Sigmoid colon (tissue), 7 donors: ENCODE measurements around the gene ASCL2. TPM values are rescaled to one million over a fixed set of nuclear protein-coding genes. Genes with fewer than 3 reads are reported as not detected.

Source experiments
- DNase-seq: peaks from one replicate; pipeline ENCODE4 v3.0.0-alpha.2; 2019
- H3K27ac ChIP-seq, 4 donors: fragments of 200-600 bp; sonication (generic); one replicate each; pipeline ENCODE4 v1.5.1; 2016 to 2019; ENCODE audit warnings: mild to moderate bottlenecking in 1 of 4
- H3K27me3 ChIP-seq, 3 donors: fragments of 200-600 bp; sonication (generic); one replicate each; pipeline ENCODE4 v1.5.1; 2019; ENCODE audit warnings: mild to moderate bottlenecking in 1 of 3
- H3K36me3 ChIP-seq, 4 donors: fragments of 200-600 bp; sonication (generic); one replicate each; pipeline ENCODE4 v1.5.1; 2016 to 2019
- H3K4me1 ChIP-seq, 4 donors: fragments of 200-600 bp; sonication (generic); one replicate each; pipeline ENCODE4 v1.5.1; 2017 to 2019
- H3K4me3 ChIP-seq, 4 donors: fragments of 200-600 bp; sonication (generic); one replicate each; pipeline ENCODE4 v1.5.1; 2017 to 2019; ENCODE audit warnings: mild to moderate bottlenecking in 2 of 4, moderate library complexity in 1 of 4
- H3K9me3 ChIP-seq, 4 donors: fragments of 200-600 bp in 3 of 4; sonication (generic) in 3 of 4; one replicate each; pipeline versions ENCODE4 v1.5.1 to v1.6.1; 2013 to 2019
- CTCF ChIP-seq, 4 experiments: fragments of 450-650 bp in 3 of 4; fragments of 200-600 bp in 1 of 4; IDR thresholded peaks; one replicate each; pipeline ENCODE4 v1.5.1; 2016 to 2019; ENCODE audit warnings: antibody characterized with exemption in 4 of 4, mild to moderate bottlenecking in 3 of 4, moderate library complexity in 2 of 4
- EP300 ChIP-seq, 4 donors: sonication (generic); formaldehyde crosslinking; IDR thresholded peaks; one replicate each; pipeline ENCODE4 v1.6.1; 2017; ENCODE audit warnings: antibody characterized with exemption in 4 of 4
- POLR2A ChIP-seq, 2 donors: fragments of 450-650 bp; IDR thresholded peaks; one replicate each; pipeline ENCODE4 v1.6.1; 2016; ENCODE audit warnings: antibody characterized with exemption in 2 of 2, mild to moderate bottlenecking in 2 of 2, moderate library complexity in 2 of 2
- POLR2AphosphoS5 ChIP-seq, 4 donors: sonication (generic); formaldehyde crosslinking; IDR thresholded peaks; one replicate each; pipeline ENCODE4 v1.6.1; 2017; ENCODE audit warnings: antibody characterized with exemption in 4 of 4
- WGBS, 2 donors: extraction: QIAGEN DNeasy Blood & Tissue Kit; methylation state at CpG; one replicate each; pipeline ENCODE4 v1.1.7; 2013; 5-methylcytosine and 5-hydroxymethylcytosine counted together
- intact Hi-C: fragments of 100-400 bp; cut with DNase I; formaldehyde crosslinking; loops from one replicate; pipeline ENCODE4 v1.15.1; 2023
- polyA plus RNA-seq, 3 donors: library from polyadenylated mRNA; stranded (reverse); fragments of 200-250 nt; gene quantifications; one replicate each; pipeline ENCODE4 v1.2.3, GENCODE V29; 2013
- total RNA-seq, 4 donors: library from RNA; depleted of rRNA; stranded (reverse); fragments of >200 nt; gene quantifications; one replicate each; pipeline ENCODE4 v1.1.0, GENCODE V29; 2016
- donor health status: healthy with polysubstance abuse.
- donor health status: Bipolar disorder and iron deficiency.
- donor health status: healthy.

ASCL2 gene
- total and polyA plus RNA-seq, 7 donors: 0.28 to 4.8 (median 1.2) TPM; not detected in 2

- Histone ChIP-seq H3K9me3 (no peaks in the 10 kb centered on the region), H3K4me1 (no peaks in the 10 kb centered on the region), H3K27ac (no peak overlapping the region), H3K36me3 (no peaks in the 10 kb centered on the region), H3K4me3 (no peak overlapping the region), H3K27me3 (no peaks in the 10 kb centered on the region)
- DNase-seq: peak; percentile 34
- intact Hi-C loops: no loop called here
- TF ChIP-seq CTCF (IDR thresholded peaks at IDR 0.05) (no peak), POLR2AphosphoS5 (IDR thresholded peaks at IDR 0.05) (no peak), POLR2A (IDR thresholded peaks at IDR 0.05) (no peak), EP300 (IDR thresholded peaks at IDR 0.05) (no peak)
- WGBS, 2 donors: 89 to 91% methylated on average over 14 of the region's 14 CpGs
These were observed 34.6 kb downstream of the ASCL2 start for GRCh38 chr11:2235588-2236326.

GRCh38 chr11:2234963-2235362 lies 35.4 kb downstream of the ASCL2 start:
- no peak overlapping the region for H3K27ac ChIP-seq
- intact Hi-C loops: no loop called here
- no peaks in the 10 kb centered on the region for H3K36me3 ChIP-seq
- 74 to 86% methylated on average over 10 of the region's 10 CpGs for WGBS, 2 donors
- peaks cover 0 to 4% (median 1%) of the 10 kb centered on the region in 4 donors for H3K9me3 ChIP-seq
- peak; percentile 46 for DNase-seq
- TF ChIP-seq POLR2A (IDR thresholded peaks at IDR 0.05): no peak
- TF ChIP-seq POLR2AphosphoS5 (IDR thresholded peaks at IDR 0.05): no peak
- no peak for TF ChIP-seq CTCF (IDR thresholded peaks at IDR 0.05)
- TF ChIP-seq EP300 (IDR thresholded peaks at IDR 0.05): no peak
- no peaks in the 10 kb centered on the region for H3K27me3 ChIP-seq
- no peaks in the 10 kb centered on the region for H3K4me1 ChIP-seq
- no peak overlapping the region for H3K4me3 ChIP-seq

- intact Hi-C loops: no loop called here
These were observed 36.5 kb downstream of the ASCL2 start for GRCh38 chr11:2233693-2234455.

GRCh38 chr11:2229713-2230297 lies 40.6 kb downstream of the ASCL2 start:
- Histone ChIP-seq H3K9me3 (peaks cover 0 to 8% (median 3%) of the 10 kb centered on the region in 4 donors), H3K27ac (no peak overlapping the region), H3K4me1 (no peaks in the 10 kb centered on the region), H3K36me3 (no peaks in the 10 kb centered on the region), H3K27me3 (no peaks in the 10 kb centered on the region), H3K4me3 (no peak overlapping the region)
- intact Hi-C loops: no loop called here
- DNase-seq: no peak
- TF ChIP-seq POLR2A (IDR thresholded peaks at IDR 0.05) (no peak), POLR2AphosphoS5 (IDR thresholded peaks at IDR 0.05) (no peak)
- 88 to 91% methylated on average over 2 of the region's 2 CpGs for WGBS, 2 donors

More at GRCh38 chr11:2233693-2234455, 36.5 kb downstream of the ASCL2 start:
- peak; percentile 15 for DNase-seq
- TF ChIP-seq POLR2A (IDR thresholded peaks at IDR 0.05) (no peak), CTCF (IDR thresholded peaks at IDR 0.05) (no peak), EP300 (IDR thresholded peaks at IDR 0.05) (no peak), POLR2AphosphoS5 (IDR thresholded peaks at IDR 0.05) (no peak)
- Histone ChIP-seq H3K27ac (no peak overlapping the region), H3K4me1 (no peaks in the 10 kb centered on the region), H3K27me3 (no peaks in the 10 kb centered on the region), H3K9me3 (peaks cover 0 to 8% (median 3%) of the 10 kb centered on the region in 4 donors), H3K4me3 (no peak overlapping the region), H3K36me3 (no peaks in the 10 kb centered on the region)
- WGBS, 2 donors: 89 to 91% methylated on average over 10 of the region's 10 CpGs

- Histone ChIP-seq H3K27ac (no peak overlapping the region), H3K4me3 (no peak overlapping the region), H3K4me1 (no peaks in the 10 kb centered on the region), H3K27me3 (no peaks in the 10 kb centered on the region), H3K36me3 (no peaks in the 10 kb centered on the region), H3K9me3 (peaks cover 0 to 3% (median 0%) of the 10 kb centered on the region in 4 donors)
- intact Hi-C loops: no loop called here
- no peak for TF ChIP-seq POLR2A (IDR thresholded peaks at IDR 0.05)
- WGBS, 2 donors: 94 to 96% methylated on average over 1 of the region's 1 CpG
- no peak for DNase-seq
These were observed 46.1 kb downstream of the ASCL2 start for GRCh38 chr11:2224254-2224653.
